Measurements from ENCODE around the gene GPX2.
A peak's percentile ranks its signal among the peaks of the same experiment; 100 is the strongest.

GPX2 gene

GRCh38 chr14:64960762-64961276, 18.3 kb upstream of the GPX2 start:
- no peak for TF ChIP-seq ZFX (IDR thresholded peaks at IDR 0.05; ENCODE audit: borderline replicate concordance)
- TF ChIP-seq CTCF (IDR thresholded peaks at IDR 0.05): peak; percentile 24; the same call in 1 of the 2 replicates
- H3K27ac ChIP-seq: no peak overlapping the region

- no peak overlapping the region for H3K27ac ChIP-seq
- TF ChIP-seq CTCF (IDR thresholded peaks at IDR 0.05): no peak
- TF ChIP-seq ZFX (IDR thresholded peaks at IDR 0.05; ENCODE audit: borderline replicate concordance): no peak
Observed at GRCh38 chr14:64958743-64959142, 16.2 kb upstream of the GPX2 start.

- no peak overlapping the region for H3K27ac ChIP-seq
- TF ChIP-seq CTCF (IDR thresholded peaks at IDR 0.05): no peak
- no peak for TF ChIP-seq ZFX (IDR thresholded peaks at IDR 0.05; ENCODE audit: borderline replicate concordance)
Observed at GRCh38 chr14:64958201-64958600, 15.7 kb upstream of the GPX2 start.

DNA sequence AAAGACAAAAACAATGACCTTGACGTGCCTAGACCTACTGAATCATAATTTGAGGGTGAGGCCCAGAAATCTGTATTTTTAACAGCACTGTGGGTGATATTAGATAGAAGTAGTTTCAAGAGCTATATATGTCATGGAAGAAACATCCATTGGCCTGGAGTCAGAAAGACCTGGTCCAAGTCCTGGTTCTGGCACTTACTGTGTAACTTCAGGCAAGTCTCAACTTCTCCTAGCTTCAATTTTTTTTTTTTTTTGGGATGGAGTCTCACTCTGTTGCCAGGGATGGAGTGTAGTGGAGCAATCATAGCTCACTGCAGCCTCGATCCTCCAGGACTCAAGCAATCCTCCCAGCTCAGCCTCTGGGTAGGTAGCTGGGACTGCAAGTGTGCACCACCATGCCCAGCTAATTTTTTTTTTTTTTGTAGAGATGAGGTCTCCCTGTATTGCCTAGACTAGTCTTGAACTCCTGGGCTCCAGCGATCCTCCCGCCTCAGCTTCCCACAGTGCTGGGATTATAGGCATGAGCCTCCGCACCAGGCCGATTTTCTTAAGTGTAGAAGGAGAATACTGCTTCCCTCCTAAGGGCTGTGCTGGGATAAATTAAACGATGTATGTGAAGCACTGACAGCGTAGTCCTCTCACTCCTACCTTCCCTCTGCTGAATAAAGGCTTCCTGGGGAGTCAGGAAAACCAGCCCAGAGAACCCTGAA, 14.3 kb upstream of the GPX2 start:
- H3K27ac ChIP-seq: no peak overlapping the region
- TF ChIP-seq ZFX (IDR thresholded peaks at IDR 0.05; ENCODE audit: borderline replicate concordance): no peak
- TF ChIP-seq CTCF (IDR thresholded peaks at IDR 0.05): no peak

- TF ChIP-seq ZFX (IDR thresholded peaks at IDR 0.05; ENCODE audit: borderline replicate concordance) (no peak), CTCF (IDR thresholded peaks at IDR 0.05) (no peak)
- no peak overlapping the region for H3K27ac ChIP-seq
Observed at GRCh38 chr14:64955297-64955696, 12.8 kb upstream of the GPX2 start.

DNA sequence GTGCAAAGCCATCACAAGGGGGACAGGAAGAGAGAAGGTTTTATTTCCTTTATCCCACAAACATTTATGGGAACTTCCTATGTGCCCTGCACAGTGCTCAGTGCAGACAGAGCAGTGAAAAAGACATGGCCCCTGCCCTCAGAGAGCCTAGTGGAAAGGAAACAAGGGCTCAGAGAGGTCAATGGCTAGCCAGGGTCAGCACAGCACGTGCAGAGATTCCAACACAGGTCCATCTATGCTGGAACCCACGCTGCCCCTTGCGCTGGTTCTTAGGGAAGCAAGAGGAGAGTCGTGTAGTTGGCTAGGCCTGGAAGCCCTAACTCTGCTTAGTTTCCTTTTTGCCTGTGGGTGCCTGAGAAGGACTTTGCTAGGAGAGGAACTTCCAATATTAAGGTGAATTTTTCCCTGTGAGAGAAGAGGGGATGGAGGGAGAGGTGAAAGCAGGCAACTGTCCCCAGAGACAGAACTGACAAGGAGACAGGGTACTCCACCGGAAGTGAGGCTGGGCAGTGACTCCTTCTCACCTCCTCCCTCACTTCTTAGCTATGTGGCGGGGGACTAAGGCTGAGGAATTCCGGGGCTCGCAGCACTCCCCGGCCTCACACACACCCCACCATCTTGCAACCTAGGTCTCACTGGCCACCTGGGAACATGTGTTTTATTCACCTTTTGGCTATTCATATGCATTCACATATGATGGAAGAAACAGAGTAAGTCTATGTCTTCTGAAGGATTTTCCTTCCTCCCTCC, 12.1 kb upstream of the GPX2 start:
- no peak overlapping the region for H3K27ac ChIP-seq
- no peak for TF ChIP-seq CTCF (IDR thresholded peaks at IDR 0.05)
- no peak for TF ChIP-seq ZFX (IDR thresholded peaks at IDR 0.05; ENCODE audit: borderline replicate concordance)

DNA sequence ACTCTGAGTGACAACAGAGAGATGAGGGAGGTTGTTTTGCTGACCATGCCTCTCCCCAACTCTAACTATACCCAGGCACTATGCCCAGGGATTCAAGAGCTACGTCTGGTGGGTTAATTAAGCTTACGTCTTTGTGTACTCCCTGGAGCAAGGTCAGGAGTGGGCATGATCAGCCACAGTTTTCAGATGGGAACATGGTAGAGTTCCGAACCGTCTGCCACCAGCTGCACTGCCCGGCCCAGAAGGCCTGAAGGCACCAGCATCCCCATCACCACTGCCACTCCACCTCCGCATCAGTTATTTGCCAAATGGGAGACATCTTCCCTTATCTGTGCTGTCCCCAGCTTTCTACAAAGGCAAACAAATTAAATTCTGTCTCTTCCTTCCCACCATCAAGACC, 11.1 kb upstream of the GPX2 start:
- no peak overlapping the region for H3K27ac ChIP-seq
- TF ChIP-seq ZFX (IDR thresholded peaks at IDR 0.05; ENCODE audit: borderline replicate concordance) (no peak), CTCF (IDR thresholded peaks at IDR 0.05) (no peak)

All from 22Rv1 (cell line).